Posterior cingulate gyrus (tissue), 11 donors: ENCODE results near the gene ITGB2.

Source experiments
- DNase-seq, 10 donors: peaks; one replicate each; pipeline versions ENCODE4 v3.0.0 to v3.0.0-alpha.2; 2020 to 2021; ENCODE audit warnings: mixed read lengths in 3 of 10
- intact Hi-C: fragments of 100-400 bp; cut with DNase I; formaldehyde crosslinking; loops from one replicate; pipeline ENCODE4 v1.15.1; 2023

ITGB2 gene

DNA sequence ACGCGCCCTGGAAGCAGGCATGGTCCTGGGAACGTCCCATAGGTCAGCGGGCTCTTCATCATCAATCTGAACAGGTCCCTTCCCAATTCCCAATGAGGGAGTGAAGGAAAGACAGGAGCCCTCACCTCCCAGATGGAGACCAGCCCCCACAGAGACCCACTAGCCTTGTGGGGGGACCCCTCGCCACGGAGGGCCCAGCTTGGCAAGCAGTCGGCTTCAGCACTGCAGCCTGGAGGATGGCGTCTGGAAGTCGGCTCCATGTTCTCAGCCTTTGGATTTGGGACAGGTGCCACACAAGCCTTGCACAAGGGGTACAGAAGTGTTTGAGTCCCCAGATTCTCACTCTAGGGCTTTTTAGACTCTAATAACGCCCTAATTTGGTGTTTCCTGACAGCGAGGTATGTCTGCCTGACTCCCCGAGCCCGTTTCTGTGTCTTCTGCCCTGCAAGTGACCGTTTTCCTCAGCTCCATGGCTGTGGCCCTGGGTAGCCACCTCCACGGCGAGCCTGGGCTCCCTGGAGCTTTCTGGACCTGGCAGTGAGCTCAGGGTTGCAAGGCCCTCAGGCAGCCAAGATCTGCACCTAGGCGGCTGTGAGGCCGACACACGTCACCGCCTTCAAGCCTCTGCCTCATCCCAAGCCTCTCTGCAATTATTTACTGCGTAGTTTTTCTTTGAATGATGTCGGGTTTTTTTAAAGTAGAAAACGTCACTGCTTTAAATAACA is 77.8 kb downstream of the ITGB2 start:
- intact Hi-C loops, result no loop called here
- DNase-seq, result peak in 3 of 10 donors; percentile 37 to 75 (median 60)

DNA sequence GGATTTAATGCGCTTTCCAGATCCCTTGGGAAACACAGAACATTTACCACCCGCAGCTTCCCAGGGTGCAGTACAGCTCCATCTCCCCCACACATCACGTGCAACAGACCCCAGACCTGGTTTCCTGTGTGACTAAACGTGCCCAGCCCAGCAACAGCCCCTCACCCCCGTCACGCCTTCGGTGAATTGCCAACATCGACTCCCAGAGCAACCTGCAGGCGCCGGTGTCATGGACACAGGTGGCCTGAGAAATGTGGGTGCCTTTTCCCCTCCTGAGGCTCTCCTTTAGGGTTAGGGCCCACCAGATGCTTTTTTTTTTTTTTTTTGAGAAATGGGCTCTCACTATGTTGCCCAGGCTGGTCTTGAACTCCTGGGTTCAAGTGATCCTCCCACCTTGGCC is 78.6 kb downstream of the ITGB2 start:
- intact Hi-C loops, result no loop called here
- peak in 3 of 10 donors; percentile 11 to 48 (median 37) for DNase-seq

- intact Hi-C loops, result no loop called here
- DNase-seq, result peak in 3 of 10 donors; percentile 42 to 61 (median 43)
These were observed 79.9 kb downstream of the ITGB2 start for GRCh38 chr21:44840771-44841170.

DNA sequence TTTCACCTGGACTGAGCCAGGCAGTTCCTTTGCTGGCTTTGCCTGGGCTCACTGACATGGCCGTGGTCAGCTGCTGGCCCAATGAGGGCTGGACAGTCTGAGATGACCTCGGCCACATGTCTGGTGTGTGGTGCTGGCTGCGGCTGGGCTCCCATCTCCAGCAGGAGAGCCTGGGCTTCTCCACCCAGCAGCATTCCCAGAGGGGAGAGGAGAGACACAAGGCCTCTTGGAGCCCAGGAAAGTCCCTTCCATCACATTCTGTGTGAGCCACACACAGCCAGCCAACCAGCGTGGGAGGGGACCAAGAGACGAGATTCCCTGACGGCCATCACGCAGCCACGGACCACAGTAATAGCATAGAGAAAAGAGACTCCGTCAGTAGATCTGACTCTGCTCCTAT is 81.7 kb downstream of the ITGB2 start:
- peak in 3 of 10 donors; percentile 55 to 58 (median 56) for DNase-seq
- intact Hi-C loops, result no loop called here

DNA sequence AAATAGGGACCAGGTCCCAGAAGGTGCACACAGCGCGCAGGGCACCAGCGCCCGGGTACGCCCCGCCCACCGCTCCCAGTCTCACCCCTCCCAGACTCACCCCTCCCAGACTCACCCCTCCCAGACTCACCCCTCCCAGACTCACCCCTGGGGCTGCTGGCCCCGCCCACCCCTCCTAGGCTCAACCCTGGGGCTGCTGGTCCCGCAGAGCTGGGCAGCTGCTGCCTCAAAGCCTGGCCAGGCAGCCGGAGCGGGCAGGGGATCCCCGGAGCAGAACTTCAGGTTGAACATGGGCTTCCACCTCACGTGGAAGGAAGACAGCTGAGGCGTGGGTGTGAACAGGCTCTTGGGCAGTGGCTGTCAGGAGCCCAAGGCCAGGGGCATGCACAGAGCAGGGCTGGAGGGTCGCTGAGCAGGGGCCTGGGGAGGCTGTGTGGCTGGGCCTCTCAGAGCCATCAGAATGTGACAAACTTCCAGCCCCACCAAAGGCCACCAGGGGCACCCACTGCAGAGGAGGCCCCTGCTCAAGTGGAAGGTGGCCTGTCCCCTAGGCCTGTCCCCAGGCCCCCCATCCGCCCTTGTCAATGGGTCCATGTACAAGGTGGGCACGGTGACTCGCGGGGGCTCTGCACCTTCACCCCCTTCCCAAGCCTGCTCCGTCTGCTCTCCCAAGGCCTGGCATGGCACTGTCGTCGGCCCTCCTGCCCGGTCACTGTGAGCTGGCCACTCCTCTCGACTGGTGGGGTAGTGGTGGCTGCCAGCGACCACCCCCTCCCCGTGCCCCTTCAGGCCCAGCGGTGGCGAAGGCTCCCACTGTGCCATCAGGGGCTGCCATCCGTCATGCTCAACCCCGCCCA is 82.4 kb downstream of the ITGB2 start:
- peak in 2 of 10 donors; percentile 53 to 80 for DNase-seq
- intact Hi-C loops, result no loop called here

DNA sequence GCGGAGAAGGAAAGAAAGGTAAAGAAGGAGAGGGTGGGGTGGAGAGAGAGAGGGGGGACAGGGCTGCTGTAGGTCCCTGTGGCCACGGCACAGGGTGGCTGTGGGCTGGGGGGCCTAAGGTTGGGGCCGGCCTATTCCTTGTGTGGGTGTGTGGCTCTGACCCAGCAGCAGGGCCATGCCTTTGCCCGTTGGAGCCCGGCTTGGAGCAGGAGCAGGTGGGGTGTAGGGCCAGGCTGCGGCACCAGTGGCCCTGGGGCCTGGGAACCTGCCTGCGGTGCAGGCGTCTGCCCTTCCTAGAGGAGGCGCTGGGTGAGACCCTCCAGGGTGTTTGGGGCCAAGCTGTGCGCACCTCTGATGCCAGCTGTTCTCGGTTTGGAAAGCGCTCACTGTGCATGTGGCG is 83.2 kb downstream of the ITGB2 start:
- DNase-seq, result peak in 1 of 10 donors; percentile 71
- intact Hi-C loops, result no loop called here

DNA sequence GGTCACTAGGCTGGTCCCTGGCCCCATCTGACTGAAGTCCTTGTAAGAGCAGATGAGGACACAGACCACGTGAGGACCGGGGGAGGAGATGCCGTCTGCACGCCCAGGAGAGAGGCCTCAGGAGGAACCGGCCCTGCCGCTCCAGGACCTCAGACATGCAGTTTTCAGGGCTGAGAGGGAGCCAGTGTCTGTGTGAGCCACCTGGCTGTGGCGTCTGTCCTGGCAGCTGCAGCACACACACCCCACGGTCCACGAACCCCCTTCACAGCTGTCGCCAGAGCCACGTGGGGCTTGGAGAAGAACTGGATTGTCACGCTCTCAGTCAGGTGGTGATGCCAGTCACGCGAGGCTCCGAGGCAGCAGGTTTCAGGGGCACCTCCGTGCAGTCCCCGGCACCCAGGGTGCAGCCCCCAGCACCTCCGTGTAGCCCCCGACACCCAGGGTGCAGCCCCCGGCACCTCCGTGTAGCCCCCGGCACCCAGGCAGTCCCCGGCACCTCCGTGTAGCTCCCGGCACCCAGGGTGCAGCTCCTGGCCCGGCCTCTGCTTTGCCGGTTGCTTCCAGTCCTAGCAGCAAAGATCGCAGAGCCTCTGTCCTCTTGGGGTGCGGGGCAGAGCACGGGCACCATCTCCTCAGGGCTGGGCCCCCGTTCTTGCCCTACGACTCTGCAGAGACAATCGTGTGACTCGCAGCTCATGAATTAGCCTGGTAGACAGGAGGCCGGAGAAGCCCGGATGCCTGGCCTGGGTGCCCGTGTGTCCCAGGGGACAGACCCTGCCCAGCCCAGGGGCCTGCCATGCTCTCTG is 83.8 kb downstream of the ITGB2 start:
- intact Hi-C loops, result no loop called here

DNA sequence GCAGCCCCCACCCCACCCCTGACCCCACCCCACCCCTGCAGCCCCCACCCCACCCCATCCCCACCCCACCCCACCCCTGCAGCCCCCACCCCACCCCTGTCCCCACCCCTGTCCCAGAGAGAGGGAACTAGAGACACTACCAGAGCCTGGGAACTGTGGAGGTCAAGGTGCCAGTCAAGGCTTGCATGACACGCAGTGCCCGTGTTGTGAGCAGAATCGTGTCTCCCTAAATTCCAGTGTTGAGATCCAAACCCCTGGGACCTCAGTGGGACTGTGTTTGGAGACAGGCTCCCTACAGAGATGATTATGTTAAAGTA is 84.4 kb downstream of the ITGB2 start:
- no peak for DNase-seq
- intact Hi-C loops, result no loop called here

More for the DNA sequence above, 83.8 kb downstream of the ITGB2 start:
- DNase-seq, result peak in 3 of 10 donors; percentile 77 to 83 (median 80)
